MV-4-11 (cell line): ENCODE data around the gene FOXN3.
A peak's percentile ranks its signal among the peaks of the same experiment; 100 is the strongest.
"Not testable (repeated sequence)": the region's sequence is repeated elsewhere in the genome, so short reads cannot be mapped to it uniquely, and the experiment has no call there.

ENCODE experiments used
- DNase-seq: peaks from one replicate; lab custom pipeline; 2025; lab: John Stamatoyannopoulos, UW

FOXN3 gene

DNA sequence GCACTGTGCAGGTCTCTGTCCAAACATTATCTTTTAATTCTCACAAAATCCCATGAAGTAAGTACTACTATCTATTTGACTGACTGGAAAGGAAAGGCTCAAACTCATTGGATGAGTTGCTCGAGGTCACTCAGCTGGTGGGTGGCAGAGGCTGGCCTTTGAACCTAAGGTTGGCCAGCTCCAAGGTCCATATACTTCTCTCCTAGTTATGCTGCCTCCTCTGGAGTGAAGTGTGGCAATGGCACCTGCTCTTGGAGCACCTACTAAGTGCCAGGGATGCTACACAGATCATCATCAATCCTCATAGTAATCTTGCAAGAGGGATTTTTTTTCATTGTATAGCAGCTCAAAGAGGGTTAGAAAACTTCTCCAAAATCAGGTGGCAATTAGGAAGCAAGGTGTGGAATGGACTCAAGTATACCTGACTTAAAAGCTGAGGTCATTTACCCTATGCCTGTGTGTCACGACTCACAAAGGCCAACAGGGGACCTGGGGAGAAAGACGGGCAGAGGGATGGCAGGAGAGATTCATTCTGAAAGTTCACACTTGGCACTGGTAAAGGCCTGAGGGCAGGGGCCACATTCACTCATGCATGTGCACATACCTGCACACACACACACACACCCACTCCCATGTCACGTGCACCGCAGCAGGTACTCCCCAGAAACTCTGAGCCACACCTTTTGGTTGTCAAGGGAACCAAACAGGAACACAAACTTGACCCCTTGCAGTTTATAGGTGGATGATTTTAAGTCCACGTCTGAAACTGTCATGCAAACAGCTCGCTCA is 146.4 kb downstream of the FOXN3 start:
- no peak for DNase-seq

GRCh38 chr14:89269404-89269803 is 147.6 kb downstream of the FOXN3 start:
- no peak for DNase-seq

DNA sequence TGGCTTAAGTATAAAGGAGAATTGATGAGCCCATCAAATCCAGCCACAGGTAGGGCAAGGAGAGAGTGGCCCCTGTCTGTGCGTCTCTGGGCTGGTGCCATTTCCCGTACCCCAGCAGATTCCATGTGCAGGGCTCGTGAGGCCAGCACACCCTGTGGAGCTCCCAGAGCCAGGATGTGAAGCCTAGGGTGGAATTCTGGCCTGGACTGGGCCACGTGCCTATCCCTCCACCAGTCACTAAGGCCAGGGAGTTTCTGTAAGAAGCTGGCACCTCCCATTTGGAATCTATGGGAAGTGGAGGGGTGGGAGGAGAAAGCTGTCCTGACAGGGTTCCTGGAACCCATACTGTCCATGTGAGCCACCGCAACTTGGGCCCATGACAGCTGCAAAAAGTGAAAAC is 148.5 kb downstream of the FOXN3 start:
- no peak for DNase-seq

- DNase-seq: peak; percentile 30
Observed at GRCh38 chr14:89267656-89268055, 149.4 kb downstream of the FOXN3 start.

DNA sequence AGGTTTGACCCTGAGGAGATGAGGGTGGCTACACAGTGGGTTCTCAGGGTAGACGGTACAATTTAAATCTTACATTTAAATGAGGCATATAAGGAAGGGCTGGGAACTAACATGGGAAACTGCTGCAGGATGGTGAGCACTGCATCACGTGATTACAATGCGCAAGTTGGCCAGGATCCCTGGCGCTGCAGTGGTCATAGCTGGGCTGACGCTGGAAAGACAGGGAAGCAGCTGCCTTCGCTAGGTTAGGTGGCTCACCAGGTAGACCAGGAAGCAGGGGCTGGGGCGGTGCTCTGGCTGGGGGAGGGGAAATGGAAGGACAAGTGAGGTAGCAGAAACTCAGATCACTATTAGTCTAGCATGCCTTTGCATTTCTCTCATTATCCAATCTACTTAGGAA is 149.9 kb downstream of the FOXN3 start:
- DNase-seq: no peak

DNA sequence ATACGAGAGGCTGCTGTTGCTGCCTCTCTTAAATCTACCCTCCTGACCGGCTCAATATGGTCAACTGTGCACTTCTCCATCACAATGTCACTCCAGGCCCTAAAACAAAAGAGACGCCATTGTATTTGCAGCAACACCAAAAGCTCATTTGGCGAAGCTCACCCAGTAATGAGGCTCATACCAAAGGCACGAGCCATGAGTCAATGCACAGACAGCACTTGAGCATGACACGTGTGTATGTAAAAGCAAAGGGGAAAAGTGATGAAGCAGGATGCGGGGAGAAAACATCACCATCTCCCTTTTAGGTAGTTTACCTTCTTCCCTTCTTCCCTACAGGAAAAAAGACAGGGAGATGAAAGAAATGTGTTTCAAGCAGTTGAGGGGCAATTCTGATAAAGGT is 150.3 kb downstream of the FOXN3 start:
- no peak for DNase-seq

- no peak for DNase-seq
Observed at GRCh38 chr14:89265234-89265633, 151.8 kb downstream of the FOXN3 start.

DNA sequence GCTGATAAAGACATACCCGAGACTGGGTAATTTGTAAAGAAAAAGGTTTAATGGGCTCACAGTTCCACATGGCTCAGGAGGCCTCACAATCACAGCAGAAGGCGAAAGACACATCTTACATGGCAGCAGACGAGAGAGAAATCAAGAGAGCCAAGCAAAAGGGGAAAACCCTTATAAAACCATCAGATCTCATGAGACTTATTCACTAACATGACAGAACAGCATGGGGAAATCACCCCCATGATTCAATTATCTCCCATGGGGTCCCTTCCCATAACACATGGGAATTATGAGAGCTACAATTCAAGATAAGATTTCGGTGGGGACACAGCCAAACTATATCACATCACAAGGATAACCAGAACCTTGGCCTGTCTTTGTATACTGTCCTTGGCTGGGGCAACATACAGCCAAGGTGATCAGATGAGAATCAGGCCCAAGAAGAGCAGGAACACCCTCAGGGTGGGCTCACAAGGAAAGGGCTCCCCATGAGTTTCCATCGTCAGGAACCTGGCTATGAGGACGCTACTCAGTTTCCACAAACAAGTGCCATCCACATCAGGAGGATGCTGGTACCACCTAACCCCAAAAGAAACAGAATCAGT is 152.7 kb downstream of the FOXN3 start:
- no peak for DNase-seq

- DNase-seq: no peak
Observed at GRCh38 chr14:89262041-89262440, 155.0 kb downstream of the FOXN3 start.

DNA sequence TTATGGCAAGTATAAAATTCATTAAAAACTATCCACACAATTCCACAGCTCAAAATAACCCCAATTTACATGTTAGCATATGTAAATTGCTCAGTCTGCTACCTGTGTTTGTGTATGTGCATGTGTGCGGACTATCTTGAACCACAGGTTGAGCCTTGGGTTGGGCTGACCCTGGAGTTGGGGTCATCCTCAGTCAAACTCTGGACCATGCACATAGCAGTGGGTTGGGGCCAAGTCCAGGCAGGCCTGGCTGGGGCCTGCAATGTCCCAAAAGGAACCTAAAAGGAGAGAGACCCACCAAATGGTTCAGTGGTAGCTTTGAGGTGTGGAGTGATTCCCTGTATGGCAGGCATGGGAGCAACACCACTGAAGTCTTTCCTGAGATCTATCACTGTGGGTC is 156.1 kb downstream of the FOXN3 start:
- no peak for DNase-seq

- DNase-seq: no peak
Observed at GRCh38 chr14:89259951-89260609, 157.0 kb downstream of the FOXN3 start.

- no peak for DNase-seq
Observed at GRCh38 chr14:89258728-89259273, 158.2 kb downstream of the FOXN3 start.

- DNase-seq: no peak
Observed at GRCh38 chr14:89256951-89257350, 160.1 kb downstream of the FOXN3 start.

GRCh38 chr14:89256283-89256682 is 160.8 kb downstream of the FOXN3 start:
- DNase-seq: no peak

DNA sequence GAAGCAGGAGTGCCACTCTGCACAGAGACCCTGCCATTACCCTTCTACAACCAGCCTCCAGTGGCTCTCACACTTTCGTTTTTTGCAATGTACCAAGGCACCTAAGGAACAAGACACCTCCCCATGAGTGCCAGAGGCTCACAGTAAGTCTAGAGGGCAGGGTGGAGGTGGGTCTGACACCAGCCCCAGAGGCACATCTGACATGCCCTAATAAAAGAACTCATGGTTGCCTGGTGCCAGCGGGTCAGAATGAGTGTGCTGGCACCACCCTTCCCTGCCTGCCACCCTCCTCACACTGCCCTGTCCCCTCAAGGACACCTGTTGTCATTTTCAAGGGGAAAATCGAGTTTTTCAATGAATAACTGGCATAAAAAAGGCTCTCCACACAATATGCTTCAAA is 161.2 kb downstream of the FOXN3 start:
- no peak for DNase-seq

DNA sequence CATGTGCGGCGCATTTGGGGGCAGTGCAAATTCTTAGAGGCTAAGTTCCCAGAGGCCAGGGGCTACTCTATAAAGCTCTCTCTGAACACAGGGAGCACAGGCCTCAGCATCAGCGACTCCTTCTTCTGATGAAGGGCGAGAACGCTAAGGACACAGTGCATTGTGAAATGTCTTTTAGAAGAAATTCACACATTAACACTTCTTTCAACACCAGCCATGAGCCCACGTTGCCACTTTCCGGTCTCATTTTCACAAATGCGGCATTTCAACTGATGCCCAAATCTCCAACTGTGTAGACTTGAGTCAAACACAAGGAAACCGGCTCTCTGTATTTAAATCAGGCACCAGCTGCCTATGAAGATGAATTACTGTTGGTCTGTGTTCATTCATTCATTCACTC is 162.0 kb downstream of the FOXN3 start:
- no peak for DNase-seq

DNA sequence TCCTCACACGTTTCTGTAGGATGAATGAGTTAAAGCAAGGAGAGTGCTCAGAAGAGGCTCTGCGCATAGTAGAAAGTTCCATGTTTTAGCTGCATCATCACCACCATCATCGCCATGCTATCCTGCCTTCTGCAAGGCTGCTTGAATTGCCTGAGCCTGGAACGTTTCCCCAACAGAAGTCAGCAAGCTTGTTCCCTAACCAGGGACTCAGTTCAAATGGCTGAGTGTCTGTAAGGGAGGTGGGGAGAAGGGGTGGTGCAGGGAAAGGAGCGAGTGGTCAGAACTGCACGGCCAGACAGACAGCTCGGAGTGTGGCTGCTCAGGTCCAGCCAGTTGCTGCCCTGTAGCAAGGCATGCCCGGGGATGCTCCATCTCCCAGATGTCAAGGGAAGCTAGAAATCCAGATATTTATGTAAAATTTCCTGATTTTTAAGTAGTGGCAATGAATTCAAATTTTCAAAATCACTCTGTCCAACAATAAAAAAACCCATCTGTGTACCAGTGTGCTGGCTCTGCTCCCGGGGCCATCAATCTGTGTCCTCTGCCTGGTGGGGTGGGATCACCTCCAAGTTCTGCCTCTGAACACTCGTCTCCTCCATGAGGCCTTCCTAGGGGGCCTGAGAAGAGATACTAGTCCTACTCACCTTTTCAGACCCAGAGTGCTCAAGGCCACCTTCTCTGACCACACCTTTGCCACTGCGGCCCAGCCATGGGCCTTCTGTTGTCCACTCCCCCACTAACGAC is 162.7 kb downstream of the FOXN3 start:
- no peak for DNase-seq

GRCh38 chr14:89252887-89253532 is 164.0 kb downstream of the FOXN3 start:
- DNase-seq: no peak

- DNase-seq: no peak
Observed at GRCh38 chr14:89251061-89251460, 166.0 kb downstream of the FOXN3 start.

- not testable (repeated sequence) for DNase-seq
Observed at GRCh38 chr14:89250655-89250975, 166.4 kb downstream of the FOXN3 start.

DNA sequence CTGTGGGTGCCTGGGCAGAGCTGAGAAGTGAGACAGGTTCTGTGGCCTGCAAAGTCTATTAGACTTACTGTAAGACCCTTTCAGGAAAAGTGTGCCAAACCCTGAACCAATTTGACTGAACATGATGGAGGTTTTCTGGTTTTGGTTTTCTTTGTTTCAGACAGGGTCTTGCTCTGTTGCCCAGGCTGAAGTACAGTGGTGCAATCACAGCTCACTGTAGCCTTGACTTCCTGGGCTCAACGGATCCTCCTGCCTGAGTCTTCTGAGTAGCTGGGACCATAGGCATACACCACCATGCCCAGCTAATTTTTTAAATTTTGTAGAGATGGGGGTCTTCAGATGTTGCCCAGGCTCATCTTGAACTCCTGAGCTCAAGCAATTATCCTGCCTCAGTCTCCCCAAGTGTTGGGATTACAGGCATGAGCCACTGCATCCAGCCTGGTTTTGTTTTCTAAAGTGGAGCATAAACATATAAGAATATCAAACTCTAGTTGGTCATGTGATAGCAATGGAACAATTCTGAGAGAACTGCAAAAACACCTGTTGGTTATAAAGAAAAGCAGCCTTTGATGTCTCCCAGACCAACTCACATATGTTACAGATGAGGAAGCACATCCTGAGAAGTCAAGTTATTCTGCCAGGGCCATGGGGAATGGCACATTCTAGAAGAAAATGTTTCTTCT is 166.9 kb downstream of the FOXN3 start:
- DNase-seq: no peak
